Mucosa of gallbladder (tissue), 1 donor: ENCODE measurements around the gene TANC1. TPM values are rescaled to one million over a fixed set of nuclear protein-coding genes. Genes with fewer than 3 reads are reported as not detected.

Experiments used
- DNase-seq: peaks from one replicate; pipeline ENCODE4 v3.0.0-alpha.2; 2020; ENCODE audit warnings: low spot score
- total RNA-seq: library from RNA; stranded (reverse); gene quantifications from one replicate; pipeline ENCODE4 v1.2.1, GENCODE V29; 2021
- donor health status: DM: no; HTN: no; CAD: no.

TANC1 gene
- total RNA-seq, 1 donor from 2014 or later, result 40.1 TPM

DNA sequence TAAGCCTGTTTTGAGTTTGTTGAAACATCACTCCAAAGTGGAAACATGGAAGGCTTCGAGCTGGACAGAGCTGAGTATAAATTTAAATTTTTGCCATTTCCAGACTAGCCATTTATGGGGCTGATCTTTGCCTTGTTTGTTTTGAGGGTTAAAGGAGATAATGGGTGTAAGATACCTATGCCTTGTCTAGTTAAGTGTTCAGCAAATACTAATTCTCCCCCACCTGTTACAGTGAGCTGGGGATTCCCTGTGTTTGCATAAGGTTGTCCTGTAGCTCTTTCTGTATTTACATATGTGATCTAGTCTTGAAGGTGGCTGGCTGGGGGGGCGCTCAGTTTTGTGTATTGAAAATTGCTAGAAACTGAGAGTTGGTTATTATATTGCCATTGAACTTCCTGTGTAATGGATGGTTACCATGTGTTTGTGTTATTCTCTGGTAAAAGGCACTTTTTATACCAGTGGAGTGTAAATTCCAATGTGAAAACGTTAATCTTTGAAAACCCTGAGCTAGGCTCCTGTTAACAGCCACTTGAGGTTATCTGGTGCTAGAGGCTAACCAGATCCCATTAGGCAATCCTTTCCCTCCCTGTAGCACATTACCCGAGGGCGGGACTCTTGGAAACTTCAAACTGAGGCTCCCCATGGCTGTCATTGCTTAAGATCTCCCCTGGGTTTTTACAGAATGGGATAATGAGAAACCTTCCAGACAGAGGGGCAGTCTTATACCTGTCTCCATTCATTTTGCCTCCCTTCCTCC lies 26.7 kb downstream of the TANC1 start:
- no peak for DNase-seq

DNA sequence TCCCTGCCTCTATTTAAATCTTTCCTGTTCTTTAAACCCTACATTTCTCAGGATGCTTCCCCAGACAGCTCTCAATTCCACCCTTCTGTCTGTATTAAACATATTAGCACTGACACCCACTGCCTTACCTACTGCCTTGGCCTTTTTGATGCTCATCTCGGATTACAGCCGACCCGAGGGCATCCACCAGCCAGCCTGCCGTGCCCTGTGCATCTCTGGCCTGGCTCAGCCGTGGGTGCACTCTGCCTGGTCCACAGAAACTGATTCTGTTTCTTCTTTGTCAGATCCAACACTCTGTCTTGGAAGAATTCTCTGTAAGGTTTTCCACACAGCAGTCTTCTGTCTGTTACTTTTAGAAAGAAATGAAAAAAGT lies 27.2 kb downstream of the TANC1 start:
- no peak for DNase-seq

DNA sequence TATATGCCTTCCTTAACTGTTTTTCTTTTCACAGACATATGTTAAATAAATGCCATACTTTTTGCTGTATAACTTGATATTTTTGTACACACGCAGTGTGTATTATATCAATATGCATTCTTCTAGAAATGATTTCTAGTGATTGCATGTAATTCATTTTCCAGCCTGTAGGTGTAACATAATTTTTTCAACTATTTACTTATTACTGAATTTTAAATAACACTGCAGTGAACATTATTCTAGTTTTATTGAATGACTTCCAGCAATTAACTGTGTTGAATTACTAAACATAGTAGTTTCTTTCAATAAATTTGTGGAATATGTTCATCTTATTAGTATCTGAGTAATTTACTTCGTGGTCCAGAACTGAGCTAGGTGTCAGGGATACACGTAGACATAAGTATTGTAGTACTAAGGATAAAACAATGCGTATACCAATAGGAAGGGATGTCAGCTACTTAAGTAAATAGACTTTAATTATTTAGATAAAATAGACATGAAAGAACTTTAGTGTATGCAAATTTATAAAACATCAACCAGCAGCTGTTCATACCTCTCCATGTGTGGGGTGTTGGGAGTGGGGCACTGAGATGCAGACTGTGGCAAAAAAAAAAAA lies 28.0 kb downstream of the TANC1 start:
- DNase-seq, result no peak

DNA sequence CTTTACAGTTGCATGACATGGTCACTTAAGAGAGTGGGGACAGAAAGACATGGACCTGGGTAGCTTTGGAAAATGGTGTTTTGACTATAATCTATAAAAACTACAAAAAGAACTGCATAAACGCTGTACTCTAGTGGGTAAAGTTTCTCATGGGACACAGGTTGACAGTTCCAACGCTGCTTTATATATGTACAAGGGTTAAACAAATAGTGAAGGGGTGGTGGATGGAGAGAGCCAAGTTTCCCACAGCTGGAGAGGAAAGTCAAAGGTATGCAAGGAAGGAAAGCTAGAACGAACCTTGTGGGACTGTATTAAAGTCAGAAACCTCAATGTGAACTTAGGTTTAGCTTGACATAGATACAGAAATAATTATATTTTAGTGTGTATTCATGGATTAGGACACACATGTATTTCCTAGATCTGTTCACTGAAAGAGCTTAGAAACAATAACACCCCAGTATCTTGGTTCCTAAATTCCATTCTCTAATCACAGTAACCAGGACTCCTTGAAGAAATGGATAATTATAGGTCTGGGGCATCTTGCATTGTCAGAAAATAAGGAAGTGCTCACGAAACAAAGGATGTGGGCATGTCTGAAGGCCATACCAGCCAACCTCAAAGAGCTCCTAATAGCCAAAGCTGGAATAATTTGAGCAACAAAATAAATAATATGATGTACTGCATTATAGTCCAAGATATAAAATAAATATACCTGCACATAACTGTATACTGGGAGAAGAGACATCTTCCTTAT lies 28.8 kb downstream of the TANC1 start:
- DNase-seq, result no peak

DNA sequence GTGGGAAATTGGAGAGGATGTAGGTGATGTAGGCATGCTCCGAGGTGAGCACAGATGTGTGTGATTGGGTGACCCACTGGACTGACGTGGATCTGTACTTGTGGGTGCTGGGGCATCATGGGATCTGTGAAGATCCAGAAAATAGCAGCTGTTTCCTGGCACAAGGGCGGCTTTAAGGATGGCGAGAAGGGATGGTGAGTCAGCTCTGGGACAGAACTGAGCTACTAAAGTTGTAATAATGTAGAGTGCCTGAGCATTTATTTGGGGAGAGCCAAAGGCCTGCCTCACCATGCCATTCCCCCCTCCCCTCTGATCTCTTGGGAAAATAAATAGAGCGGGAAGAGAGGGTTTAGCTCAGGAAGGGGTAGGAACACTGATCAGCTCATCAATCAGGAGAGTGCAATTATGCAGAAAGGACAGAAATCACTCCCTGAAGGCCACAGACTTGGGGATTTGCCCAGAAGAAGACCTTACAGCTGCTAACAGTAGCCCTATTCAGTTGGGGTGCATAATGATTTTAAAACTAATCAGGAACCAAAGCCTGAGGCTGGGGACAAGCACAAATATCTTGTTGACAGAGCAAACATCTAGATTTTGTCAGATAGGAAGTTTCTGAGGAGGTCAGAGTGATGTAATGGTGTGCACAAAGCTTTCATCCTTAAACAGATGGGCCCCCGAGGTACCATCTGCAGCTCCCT lies 30.3 kb downstream of the TANC1 start:
- DNase-seq, result no peak

DNA sequence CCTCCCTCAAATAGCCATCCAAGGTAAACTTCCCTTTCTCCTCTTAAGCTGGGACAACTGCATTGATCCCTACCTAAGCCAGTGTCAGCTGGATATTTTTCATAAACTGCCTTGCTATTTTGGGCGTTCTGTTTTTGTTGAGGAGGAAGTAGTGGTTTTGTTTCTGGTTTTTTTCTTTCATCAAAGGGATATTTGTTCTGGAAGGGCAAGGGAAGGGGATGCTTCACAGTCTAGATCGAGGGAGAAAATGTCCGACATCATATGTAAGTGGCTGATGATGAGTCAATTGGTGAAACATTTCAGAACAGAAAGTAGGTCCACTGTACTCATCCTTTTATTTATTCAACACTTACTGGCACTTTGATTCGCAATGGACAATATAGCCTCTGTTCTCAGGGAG lies 31.0 kb downstream of the TANC1 start:
- no peak for DNase-seq

DNA sequence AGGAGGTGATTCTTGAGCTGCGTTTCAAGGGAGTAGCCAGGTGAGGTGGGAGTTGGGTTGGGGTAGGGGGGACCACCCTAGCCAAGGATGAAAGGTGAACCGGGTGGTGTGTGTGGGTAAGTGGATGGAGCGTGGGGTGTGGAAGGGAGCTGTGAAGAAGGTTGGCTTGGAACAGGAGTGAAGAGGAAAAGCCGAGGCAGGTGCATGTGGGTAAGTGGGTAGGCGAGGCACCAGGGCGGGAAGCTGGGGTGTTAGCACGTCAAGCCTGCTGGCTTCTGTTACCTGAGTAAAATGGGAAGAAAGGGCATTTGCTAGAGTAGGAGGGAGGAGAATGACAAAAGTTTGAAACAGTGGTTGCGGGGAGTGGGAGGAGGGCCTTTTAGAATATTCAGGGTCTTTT lies 31.6 kb downstream of the TANC1 start:
- DNase-seq, result no peak

DNA sequence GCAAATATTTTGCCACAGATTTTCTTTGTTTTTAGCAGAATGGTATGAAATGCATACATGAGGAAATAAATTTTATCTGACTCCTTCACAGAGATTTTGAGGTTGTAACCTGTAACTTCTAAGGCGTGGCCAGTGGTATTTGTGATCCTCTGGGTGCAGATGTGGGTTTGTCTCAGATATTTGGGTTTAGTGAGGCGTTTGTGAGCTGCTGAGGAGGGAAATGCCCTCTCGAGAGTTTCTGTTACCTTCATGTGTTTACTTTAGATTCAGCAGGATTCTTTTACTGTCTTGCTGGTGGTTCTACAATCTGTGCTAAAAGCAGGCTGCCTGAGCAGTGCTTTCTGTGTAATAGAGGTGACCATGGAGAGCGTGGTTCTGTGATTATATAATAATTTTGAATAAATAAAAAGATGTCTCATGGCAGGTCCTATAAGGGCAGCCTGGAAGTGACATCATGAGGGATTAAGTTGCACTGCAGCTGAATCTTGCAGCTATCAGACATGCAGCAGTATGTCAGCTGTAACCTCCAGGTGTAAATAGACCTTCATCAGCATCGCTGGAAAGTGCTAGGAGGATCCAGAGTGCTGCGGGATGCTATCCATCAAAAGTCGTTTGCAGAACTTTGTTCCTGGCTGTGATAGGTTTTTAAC lies 34.1 kb downstream of the TANC1 start:
- DNase-seq, result no peak

DNA sequence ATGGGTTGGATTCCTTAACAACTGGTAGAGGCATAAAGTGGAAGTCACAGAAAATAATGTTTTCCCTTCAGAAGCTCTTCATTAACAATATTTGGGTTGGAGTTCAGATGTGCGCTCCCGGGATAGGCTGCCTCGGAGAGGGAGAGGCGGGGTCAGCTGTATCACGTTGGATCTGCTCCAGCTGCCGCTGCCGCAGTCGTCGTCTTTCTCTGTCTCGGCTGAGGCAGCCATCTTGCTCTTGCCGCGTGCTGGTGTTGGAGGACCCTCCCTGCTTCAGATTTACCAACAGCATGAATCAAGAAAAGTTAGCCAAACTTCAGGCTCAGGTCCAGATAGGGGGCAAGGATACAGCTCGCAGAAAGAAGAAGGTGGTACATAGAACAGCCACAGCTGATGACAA lies 35.1 kb downstream of the TANC1 start:
- no peak for DNase-seq

DNA sequence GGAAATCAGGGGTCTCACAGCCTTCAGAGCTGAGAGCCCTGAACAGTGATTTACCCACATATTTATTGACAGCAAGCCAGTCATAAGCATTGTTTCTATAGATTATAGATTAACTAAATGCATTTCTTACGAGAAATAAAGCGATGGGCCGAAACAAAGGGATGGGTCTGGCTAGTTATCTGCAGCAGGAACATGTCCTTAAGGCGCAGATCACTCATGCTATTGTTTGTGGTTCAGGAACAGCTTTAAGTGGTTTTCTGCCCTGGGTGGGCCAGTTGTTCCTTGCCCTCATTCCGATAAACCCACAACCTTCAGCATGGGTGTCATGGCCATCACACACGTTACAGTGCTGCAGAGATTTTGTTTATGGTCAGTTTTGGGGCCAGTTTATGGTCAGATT lies 36.4 kb downstream of the TANC1 start:
- DNase-seq, result no peak

DNA sequence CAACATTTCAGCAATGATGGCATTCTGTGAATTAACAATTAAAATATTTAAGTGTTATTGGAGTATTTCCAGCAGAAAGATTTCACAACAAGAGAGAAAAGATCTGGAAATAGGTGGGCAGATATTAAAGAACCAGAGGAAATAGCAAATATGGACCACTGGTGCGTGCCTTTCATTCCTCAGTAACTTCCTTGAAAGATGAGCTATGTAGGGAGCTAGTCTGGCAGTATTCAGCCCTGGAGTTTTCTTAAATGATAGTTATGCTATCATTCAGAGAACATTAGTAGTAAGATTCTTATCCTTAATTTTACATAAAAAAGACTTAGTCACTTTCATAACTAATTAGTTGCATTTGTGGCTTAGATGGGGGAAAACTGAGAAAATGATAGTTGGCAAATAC lies 41.5 kb downstream of the TANC1 start:
- no peak for DNase-seq

DNA sequence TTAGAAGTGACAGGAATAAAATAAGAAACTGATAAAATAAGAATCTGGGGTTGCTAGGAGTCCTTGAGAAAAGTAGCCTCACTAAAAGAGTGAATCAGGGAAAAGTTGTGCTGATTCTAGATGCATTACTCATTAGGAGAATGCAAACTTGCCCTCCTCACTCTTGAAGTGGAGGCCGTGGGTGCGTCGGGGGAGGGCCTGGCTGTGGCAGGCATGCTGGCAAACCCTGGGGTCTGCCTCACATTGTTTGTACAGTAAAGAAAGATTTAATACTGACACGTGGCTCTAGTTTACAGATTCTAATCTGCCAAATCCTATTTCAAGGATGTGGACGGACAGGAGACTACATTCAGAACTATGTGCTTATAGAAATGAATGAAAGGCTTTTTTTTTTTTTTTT lies 41.9 kb downstream of the TANC1 start:
- no peak for DNase-seq

DNA sequence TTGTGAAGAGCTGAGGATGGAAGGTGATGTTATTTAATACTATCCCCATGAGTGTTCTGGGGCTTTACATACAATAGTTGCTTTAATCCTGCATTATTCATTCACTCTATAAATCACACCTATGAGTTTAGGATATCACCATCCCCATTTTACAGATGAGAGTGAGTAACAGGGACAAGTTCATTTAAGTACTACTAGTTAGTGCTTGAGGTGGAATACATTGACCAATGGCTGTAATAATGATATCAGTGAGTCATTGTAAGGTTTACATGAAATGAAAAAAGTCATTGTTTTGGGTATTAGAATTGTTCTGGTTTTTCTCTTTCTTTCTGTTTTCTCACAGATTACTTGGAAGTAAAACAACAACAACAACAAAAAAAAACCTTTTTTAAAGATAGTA lies 42.5 kb downstream of the TANC1 start:
- no peak for DNase-seq

DNA sequence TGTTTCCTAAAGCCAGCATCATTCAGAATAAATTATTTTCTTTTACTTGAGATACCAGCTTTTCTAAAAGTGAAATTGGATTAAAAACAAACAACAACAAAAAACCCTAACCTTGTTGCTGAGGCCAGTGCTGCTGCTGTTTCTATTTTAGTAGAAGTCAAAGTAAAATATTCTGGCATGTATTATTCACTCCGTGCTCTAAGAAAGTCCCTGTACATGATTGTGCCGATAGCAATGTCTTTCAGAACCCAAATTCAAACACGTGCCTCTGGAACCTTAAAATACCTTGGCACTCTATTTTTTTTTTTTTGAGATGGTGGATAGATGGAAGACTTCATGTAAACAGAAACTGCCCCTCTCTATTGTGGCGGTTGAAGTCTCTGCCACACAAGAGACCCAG lies 43.7 kb downstream of the TANC1 start:
- no peak for DNase-seq

DNA sequence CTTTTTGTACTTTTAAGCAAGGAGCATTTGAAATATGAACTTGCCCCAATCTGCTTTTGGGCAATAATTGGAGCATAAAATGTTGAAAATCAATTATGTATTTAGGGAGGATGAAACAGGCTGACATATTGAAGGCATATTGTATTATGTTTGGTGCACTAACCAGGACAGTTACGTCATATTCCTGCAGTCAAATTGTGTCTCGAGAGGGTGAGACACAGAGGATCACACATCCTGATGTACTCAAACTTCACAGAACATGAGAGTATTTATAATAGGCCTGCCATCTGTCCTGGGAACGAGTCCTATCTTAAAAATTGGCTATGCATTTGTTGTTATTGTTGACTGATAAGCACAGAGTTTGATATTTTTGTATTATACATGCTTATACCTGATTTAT lies 44.7 kb downstream of the TANC1 start:
- no peak for DNase-seq

DNA sequence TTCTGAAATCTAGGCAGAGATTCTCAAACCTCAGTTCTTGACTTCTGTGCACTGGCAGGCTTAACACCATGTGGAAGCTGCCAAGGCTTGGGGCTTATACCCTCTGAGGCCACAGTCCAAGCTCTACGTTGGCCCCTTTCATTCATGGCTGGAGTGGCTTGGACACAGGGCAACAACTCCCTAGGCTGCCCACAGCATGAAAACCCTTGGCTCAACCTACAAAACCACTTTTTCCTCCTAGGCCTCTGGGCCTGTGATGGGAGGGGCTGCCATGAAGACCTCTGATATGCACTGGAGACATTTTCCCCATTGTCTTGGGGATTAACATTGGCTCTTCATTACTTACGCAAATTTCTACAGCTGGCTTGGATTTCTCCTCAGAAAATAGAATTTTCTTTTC lies 46.7 kb downstream of the TANC1 start:
- no peak for DNase-seq

DNA sequence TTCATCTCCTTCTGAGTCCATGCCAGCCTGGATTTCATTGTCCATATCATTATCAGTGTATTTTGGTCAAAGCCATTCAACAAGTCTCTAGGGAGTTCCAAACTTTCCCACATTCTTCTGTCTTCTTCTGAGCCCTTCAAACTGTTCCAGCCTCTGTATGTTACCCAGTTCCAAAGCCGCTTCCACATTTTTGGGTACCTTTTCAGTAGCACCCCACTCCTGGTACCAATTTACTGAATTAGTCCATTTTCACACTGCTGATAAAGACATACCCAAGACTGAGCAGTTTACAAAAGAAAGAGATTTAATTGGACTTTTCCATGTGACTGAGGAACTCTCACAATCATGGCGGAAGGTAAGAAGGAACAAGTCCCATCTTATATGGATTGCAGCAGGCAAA lies 47.4 kb downstream of the TANC1 start:
- DNase-seq, result no peak

DNA sequence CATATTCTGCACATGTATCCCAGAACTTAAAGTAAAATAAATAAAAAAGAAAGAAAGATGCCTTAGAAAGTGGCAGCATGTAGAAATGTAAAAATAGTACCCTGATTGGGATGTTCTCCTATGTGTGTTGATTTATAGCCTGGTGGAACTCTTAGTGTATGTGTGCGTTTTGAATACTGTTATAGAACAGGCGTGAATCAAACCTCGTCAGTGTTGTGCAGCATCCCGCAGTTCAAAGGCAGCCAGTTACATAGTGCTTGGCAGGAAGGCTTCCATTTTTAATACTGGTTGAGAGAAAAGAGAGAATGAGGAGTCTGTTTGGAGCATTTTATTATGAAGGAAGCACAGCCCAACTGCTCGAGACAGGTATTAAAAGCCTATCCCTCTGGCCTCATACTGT lies 49.4 kb downstream of the TANC1 start:
- DNase-seq, result no peak

DNA sequence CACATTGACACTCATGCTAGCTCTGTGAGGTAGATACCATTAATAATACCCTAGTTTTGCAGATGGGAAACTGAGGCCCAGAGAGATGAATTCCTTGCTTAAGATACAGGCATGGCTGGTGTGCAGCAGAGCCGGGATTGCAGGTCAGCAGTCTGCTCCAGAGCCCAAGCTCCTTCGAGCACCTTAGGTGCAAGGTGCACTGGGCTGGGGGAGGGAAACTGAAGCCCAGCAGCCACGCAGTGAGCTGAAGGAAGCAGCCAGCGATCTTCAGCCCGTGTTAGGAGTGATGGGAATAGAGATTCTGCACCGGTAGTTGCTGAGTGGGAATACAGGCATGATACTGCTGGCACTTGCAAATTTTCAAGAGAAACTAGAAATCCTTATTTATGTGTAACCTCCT lies 50.6 kb downstream of the TANC1 start:
- DNase-seq, result no peak

DNA sequence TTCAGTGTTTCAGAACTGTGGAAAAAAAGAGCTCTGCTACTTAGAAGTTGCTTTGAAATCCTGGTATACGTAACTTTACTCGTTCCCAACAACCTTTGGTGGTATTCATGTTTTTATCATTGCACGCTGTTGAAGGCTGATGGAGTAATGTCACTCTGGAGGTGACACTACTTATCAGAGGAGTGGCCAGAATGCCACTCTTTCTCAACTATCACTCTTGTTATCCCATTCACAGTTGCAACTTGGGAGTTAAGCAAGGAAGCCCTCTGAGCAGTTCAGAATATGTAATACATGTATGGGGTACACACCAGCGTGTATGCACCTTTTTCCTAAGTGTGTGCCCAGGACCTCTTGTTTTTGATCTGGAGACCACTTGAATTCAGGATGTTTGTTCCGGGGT lies 53.6 kb downstream of the TANC1 start:
- no peak for DNase-seq

DNA sequence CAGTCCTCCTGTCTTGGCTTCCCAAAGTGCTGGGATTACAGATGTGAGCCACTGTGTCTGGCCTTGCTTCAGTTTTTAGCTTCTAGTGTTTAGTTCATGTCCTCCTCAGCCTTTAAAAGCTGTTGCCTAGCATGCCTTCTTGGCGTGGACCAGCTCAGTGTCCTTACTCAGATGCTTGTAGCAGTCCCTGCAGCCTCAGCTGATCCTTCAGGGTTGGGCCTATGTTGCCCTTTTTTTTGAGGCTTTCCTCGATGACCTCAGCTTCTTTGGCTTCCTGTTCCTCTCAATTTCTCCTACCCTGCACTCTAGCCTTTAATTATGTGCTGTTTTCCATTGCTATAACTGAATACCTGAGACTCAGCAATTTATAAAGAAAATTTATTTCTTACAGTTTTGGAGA lies 57.7 kb downstream of the TANC1 start:
- DNase-seq, result no peak

DNA sequence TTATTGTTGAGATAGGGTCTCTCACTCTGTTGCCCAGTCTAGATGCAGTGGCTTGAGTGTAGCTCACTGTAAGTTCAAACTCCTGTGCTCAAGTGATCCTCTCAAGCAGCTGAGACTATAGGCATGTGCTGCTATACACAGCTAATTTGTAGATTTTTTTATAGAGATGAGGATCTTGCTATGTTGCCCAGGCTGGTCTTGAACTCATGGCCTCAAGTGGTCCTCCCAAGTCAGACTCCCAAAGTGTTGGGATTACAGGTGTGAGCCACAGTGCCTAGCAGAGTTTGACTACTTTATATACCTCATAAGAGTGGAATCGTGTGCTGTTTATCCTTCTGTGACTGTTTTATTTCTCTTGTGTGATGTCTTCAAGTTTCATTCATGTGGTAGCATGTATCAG lies 60.3 kb downstream of the TANC1 start:
- DNase-seq, result no peak
